HepG2 (cell line): ENCODE data around the gene NEK8. TPM values are rescaled to one million over a fixed set of nuclear protein-coding genes. Genes with fewer than 3 reads are reported as not detected.

ENCODE experiments used
- AKNA ChIP-seq: sonication (generic); formaldehyde crosslinking; IDR thresholded peaks from 2 replicates; pipeline ENCODE4 v1.4.0; 2020; ENCODE audit warnings: missing genetic modification reagents, borderline replicate concordance
- ATF2 ChIP-seq: sonication (generic); formaldehyde crosslinking; IDR thresholded peaks from 2 replicates; pipeline ENCODE4 v1.4.0; 2020; ENCODE audit warnings: missing genetic modification reagents
- BHLHE40 ChIP-seq: IDR thresholded peaks from 2 replicates; pipeline ENCODE4 v1.6.1; 2011; ENCODE audit warnings: low read length, improper control_type of control experiment
- DDIT3 ChIP-seq: sonication (generic); formaldehyde crosslinking; IDR thresholded peaks from 2 replicates; pipeline ENCODE4 v1.4.0; 2020; ENCODE audit warnings: mild to moderate bottlenecking, missing genetic modification reagents
- KAT7 ChIP-seq: IDR thresholded peaks from 2 replicates; pipeline ENCODE4 v1.6.1; 2018; ENCODE audit warnings: borderline replicate concordance, missing compliant biosample characterization
- PAXIP1 ChIP-seq: sonication (generic); formaldehyde crosslinking; conservative IDR thresholded peaks from 2 replicates; pipeline ENCODE4 v1.4.0; 2020; ENCODE audit warnings: mild to moderate bottlenecking, missing genetic modification reagents, moderate library complexity
- PBX2 ChIP-seq: IDR thresholded peaks from 2 replicates; pipeline ENCODE4 v1.6.1; 2016; ENCODE audit warnings: control low read depth
- RFXANK ChIP-seq: IDR thresholded peaks from 2 replicates; pipeline ENCODE4 v1.6.1; 2016
- SIX1 ChIP-seq: sonication (generic); formaldehyde crosslinking; IDR thresholded peaks from 2 replicates; pipeline ENCODE4 v1.4.0; 2020; ENCODE audit warnings: missing genetic modification reagents, borderline replicate concordance
- THRA ChIP-seq: sonication (generic); formaldehyde crosslinking; IDR thresholded peaks from 2 replicates; pipeline ENCODE4 v1.4.0; 2020; ENCODE audit warnings: missing genetic modification reagents, borderline replicate concordance
- ZBTB2 ChIP-seq: sonication (generic); formaldehyde crosslinking; IDR thresholded peaks from 2 replicates; pipeline ENCODE4 v1.8.0; 2022; ENCODE audit warnings: low read depth, missing genetic modification reagents
- ZNF30 ChIP-seq: sonication (generic); formaldehyde crosslinking; IDR thresholded peaks from 2 replicates; pipeline ENCODE4 v1.5.0; 2020; ENCODE audit warnings: mild to moderate bottlenecking, missing genetic modification reagents
- ZNF772 ChIP-seq: sonication (generic); formaldehyde crosslinking; IDR thresholded peaks from 2 replicates; pipeline ENCODE4 v1.5.0; 2020; ENCODE audit warnings: mild to moderate bottlenecking, missing genetic modification reagents
- ZZZ3 ChIP-seq: sonication (generic); formaldehyde crosslinking; IDR thresholded peaks from 2 replicates; pipeline ENCODE4 v1.4.0; 2020; ENCODE audit warnings: missing genetic modification reagents, mild to moderate bottlenecking, borderline replicate concordance
- polyA plus RNA-seq, 8 experiments: library from polyadenylated mRNA; depleted of rRNA in 3 of 8; stranded (reverse) in 7 of 8; unstranded in 1 of 8; fragments of >200 nt; fragmentation: Illumina TruSeq in 4 of 8; extraction: Trizol in 4 of 8; gene quantifications; 2 replicates each; pipeline versions ENCODE4 v1.2.1 to v1.2.3, GENCODE V29; 2011 to 2016; ENCODE audit warnings: low read depth in 4 of 8, missing spikeins in 1 of 8, mixed read lengths in 1 of 8; ENCODE audit not compliant: insufficient read depth in 1 of 8
- total RNA-seq, 5 experiments: library from RNA; depleted of rRNA; stranded (reverse); fragments of >200 nt; fragmentation: Illumina TruSeq; extraction: Trizol; gene quantifications; 2 replicates each; pipeline ENCODE4 v1.2.3, GENCODE V29; 2016; ENCODE audit warnings: low read depth in 1 of 5

Gene NEK8
- total and polyA plus RNA-seq, 2 of the 13 experiments (the other 11 are each of a cell fraction or from before 2014, with no cell fraction given), result 5.8 to 13.5 TPM

GRCh38 chr17:28725660-28726225 is 2.8 kb upstream of the NEK8 start (continued):
- TF ChIP-seq THRA (CRISPR knock-in tag) (peak; percentile 28; the same call in 1 of the 2 replicates), ATF2 (no peak), KAT7 (no peak), AKNA (CRISPR knock-in tag) (no peak), SIX1 (CRISPR knock-in tag) (0 out of 2 replicates have a peak, but pooled peaks have one; percentile 13), PAXIP1 (CRISPR knock-in tag) (peak; percentile 49; the same call in 1 of the 2 replicates), PBX2 (no peak), RFXANK (CRISPR knock-in tag) (no peak), ZZZ3 (no peak), ZBTB2 (CRISPR knock-in tag) (no peak), ZNF772 (peak; percentile 82; the same call in 1 of the 2 replicates), ZNF30 (no peak), DDIT3 (CRISPR knock-in tag) (no peak), BHLHE40 (peak; percentile 89)
